IMR-90 (cell line): ENCODE results near the gene AQP12B. TPM values are rescaled to one million over a fixed set of nuclear protein-coding genes. Genes with fewer than 3 reads are reported as not detected.
"Not testable (repeated sequence)": the region's sequence is repeated elsewhere in the genome, so short reads cannot be mapped to it uniquely, and the experiment has no call there.

ENCODE experiments used
- ATAC-seq: fragments of 200-7000 bp; cut with Tn5 transposase; 2 replicates; pipeline ENCODE4 v1.9.1; 2020; ENCODE audit warnings: low read depth, mild to moderate bottlenecking, moderate library complexity
- BruUV-seq: library from RNA; stranded (reverse); fragments of 400-500 nt; replicated peaks from 2 replicates; lab custom pipeline; 2021; lab: Mats Ljungman, UMichigan
- CTCF ChIA-PET: fragments of 300-600 bp; formaldehyde crosslinking; extraction: SDS; loops from one replicate; lab custom pipeline; 2021; ENCODE audit warnings: antibody characterized with exemption; lab: Yijun Ruan, JAX
- POLR2A ChIA-PET: fragments of 300-600 bp; sonication (Branson Sonifier 250); formaldehyde crosslinking; loops from one replicate; lab custom pipeline; 2022; ENCODE audit warnings: antibody characterized with exemption; ENCODE audit not compliant: unreplicated experiment; lab: Charles Lee
- DNase-seq: peaks from one replicate; pipeline ENCODE4 v3.0.0; 2013
- H2AFZ ChIP-seq: replicated peaks from 2 replicates; pipeline ENCODE3; 2013; ENCODE audit warnings: low read length, mild to moderate bottlenecking; ENCODE audit not compliant: poor library complexity
- H2AK5ac ChIP-seq: 2 replicates; pipeline ENCODE4 v1.6.1; 2013; ENCODE audit warnings: low read depth, low read length, inconsistent platforms
- H2AK9ac ChIP-seq: replicated peaks from 2 replicates; pipeline ENCODE3; 2013; ENCODE audit warnings: mild to moderate bottlenecking, low read depth, low read length, moderate library complexity; ENCODE audit not compliant: poor library complexity
- H2BK120ac ChIP-seq: 2 replicates; pipeline ENCODE4 v1.6.1; 2013; ENCODE audit warnings: low read depth, low read length, inconsistent platforms
- H2BK15ac ChIP-seq: 3 replicates; pipeline ENCODE4 v1.6.1; 2013; ENCODE audit warnings: low read depth, low read length, inconsistent platforms
- H2BK20ac ChIP-seq: 2 replicates; pipeline ENCODE4 v1.6.1; 2013; ENCODE audit warnings: low read depth, mild to moderate bottlenecking, inconsistent platforms, low read length, moderate library complexity
- H2BK5ac ChIP-seq: 2 replicates; pipeline ENCODE4 v1.6.1; 2013; ENCODE audit warnings: mild to moderate bottlenecking, low read depth, low read length, inconsistent platforms; ENCODE audit not compliant: poor library complexity, severe bottlenecking
- H3K14ac ChIP-seq: replicated peaks from 2 replicates; pipeline ENCODE4 v1.6.1; 2013; ENCODE audit warnings: low read depth, low read length, inconsistent platforms
- H3K18ac ChIP-seq: 2 replicates; pipeline ENCODE4 v1.6.1; 2013; ENCODE audit warnings: low read depth, low read length, control low read depth
- H3K23ac ChIP-seq: 2 replicates; pipeline ENCODE4 v1.6.1; 2013; ENCODE audit warnings: low read depth, low read length, inconsistent platforms
- H3K27ac ChIP-seq: 2 replicates; pipeline ENCODE4 v1.5.1; 2013; ENCODE audit warnings: mild to moderate bottlenecking, control low read depth, low read length; ENCODE audit not compliant: insufficient read depth
- H3K27me3 ChIP-seq: 2 replicates; pipeline ENCODE4 v1.6.1; 2013; ENCODE audit warnings: low read length; ENCODE audit not compliant: control insufficient read depth, insufficient read depth
- H3K36me3 ChIP-seq: 2 replicates; pipeline ENCODE4 v1.6.1; 2013; ENCODE audit warnings: low read length, mixed read lengths; ENCODE audit not compliant: control insufficient read depth, insufficient read depth
- H3K4ac ChIP-seq: 2 replicates; pipeline ENCODE4 v1.6.1; 2013; ENCODE audit warnings: low read depth, low read length, inconsistent platforms
- H3K4me1 ChIP-seq: 2 replicates; pipeline ENCODE4 v1.6.1; 2013; ENCODE audit warnings: low read length, mixed read lengths; ENCODE audit not compliant: control insufficient read depth, insufficient read depth
- H3K4me2 ChIP-seq: 2 replicates; pipeline ENCODE4 v1.6.1; 2013; ENCODE audit warnings: low read depth, mild to moderate bottlenecking, control low read depth, low read length, moderate library complexity
- H3K4me3 ChIP-seq: 2 replicates; pipeline ENCODE4 v1.5.1; 2013; ENCODE audit warnings: low read depth, mild to moderate bottlenecking, control low read depth, low read length, moderate library complexity; ENCODE audit not compliant: insufficient read depth
- H3K56ac ChIP-seq: 2 replicates; pipeline ENCODE4 v1.6.1; 2013; ENCODE audit warnings: low read length, inconsistent platforms; ENCODE audit not compliant: insufficient read depth; ENCODE audit errors: extremely low read depth
- H3K79me1 ChIP-seq, 2 experiments: 2 replicates each; pipeline ENCODE4 v1.6.1; 2013; ENCODE audit warnings: low read length in 2 of 2, inconsistent platforms in 1 of 2, low read depth in 1 of 2
- H3K9ac ChIP-seq: 2 replicates; pipeline ENCODE4 v1.6.1; 2013; ENCODE audit warnings: low read depth, low read length, control low read depth
- H3K9me1 ChIP-seq: 2 replicates; pipeline ENCODE4 v1.6.1; 2013; ENCODE audit warnings: low read length, inconsistent platforms; ENCODE audit not compliant: insufficient read depth
- H3K9me3 ChIP-seq: 2 replicates; pipeline ENCODE4 v1.6.1; 2013; ENCODE audit warnings: low read length; ENCODE audit not compliant: control insufficient read depth, insufficient read depth
- H4K20me1 ChIP-seq: 2 replicates; pipeline ENCODE4 v1.6.1; 2013; ENCODE audit warnings: low read length, inconsistent platforms; ENCODE audit not compliant: insufficient read depth
- H4K5ac ChIP-seq: 2 replicates; pipeline ENCODE4 v1.6.1; 2013; ENCODE audit warnings: mild to moderate bottlenecking, low read depth, low read length, control low read depth
- H4K8ac ChIP-seq, 2 experiments: 2 replicates each; pipeline ENCODE4 v1.6.1; 2013; ENCODE audit warnings: low read depth in 2 of 2, low read length in 2 of 2, control low read depth in 1 of 2, inconsistent platforms in 1 of 2
- H4K91ac ChIP-seq: 2 replicates; pipeline ENCODE4 v1.6.1; 2013; ENCODE audit warnings: low read depth, low read length, inconsistent platforms; ENCODE audit not compliant: insufficient read depth
- WGBS, 2 experiments: methylation state at CpG; one replicate each; pipeline versions ENCODE4 v1.1.5 to v1.1.7; 2013; ENCODE audit warnings: missing lambda C conversion rate in 2 of 2; ENCODE audit not compliant: insufficient read length in 1 of 2; ENCODE audit errors: extremely low coverage in 2 of 2; 5-methylcytosine and 5-hydroxymethylcytosine counted together
- dilution Hi-C: fragments of 300-500 bp; cut with HindIII; formaldehyde crosslinking; loops from one replicate; pipeline ENCODE4 v1.14.3; 2018; ENCODE audit warnings: low sequenced_read_pairs; ENCODE audit not compliant: unreplicated experiment
- in situ Hi-C: fragments of 300-500 bp; cut with MboI; formaldehyde crosslinking; loops from 3 replicates; pipeline ENCODE4 v1.14.3; 2019; ENCODE audit warnings: low sequenced_read_pairs, inconsistent platforms, mixed read lengths
- intact Hi-C: fragments of 100-400 bp; cut with micrococcal nuclease; formaldehyde crosslinking; loops from 2 replicates; pipeline ENCODE4 v1.10.0; 2022
- polyA plus RNA-seq, 3 experiments: library from polyadenylated mRNA; depleted of rRNA; stranded (reverse); fragments of >200 nt; gene quantifications; 2 replicates each; pipeline ENCODE4 v1.2.3, GENCODE V29; 2012; ENCODE audit warnings: low replicate concordance in 1 of 3
- total RNA-seq: library from RNA; depleted of rRNA; stranded (reverse); fragments of >200 nt; gene quantifications from 2 replicates; pipeline ENCODE4 v1.2.3, GENCODE V29; 2012

The AQP12B gene
- total and polyA plus RNA-seq, 2 of the 4 experiments (the other 2 are of a cell fraction), result not detected

DNA sequence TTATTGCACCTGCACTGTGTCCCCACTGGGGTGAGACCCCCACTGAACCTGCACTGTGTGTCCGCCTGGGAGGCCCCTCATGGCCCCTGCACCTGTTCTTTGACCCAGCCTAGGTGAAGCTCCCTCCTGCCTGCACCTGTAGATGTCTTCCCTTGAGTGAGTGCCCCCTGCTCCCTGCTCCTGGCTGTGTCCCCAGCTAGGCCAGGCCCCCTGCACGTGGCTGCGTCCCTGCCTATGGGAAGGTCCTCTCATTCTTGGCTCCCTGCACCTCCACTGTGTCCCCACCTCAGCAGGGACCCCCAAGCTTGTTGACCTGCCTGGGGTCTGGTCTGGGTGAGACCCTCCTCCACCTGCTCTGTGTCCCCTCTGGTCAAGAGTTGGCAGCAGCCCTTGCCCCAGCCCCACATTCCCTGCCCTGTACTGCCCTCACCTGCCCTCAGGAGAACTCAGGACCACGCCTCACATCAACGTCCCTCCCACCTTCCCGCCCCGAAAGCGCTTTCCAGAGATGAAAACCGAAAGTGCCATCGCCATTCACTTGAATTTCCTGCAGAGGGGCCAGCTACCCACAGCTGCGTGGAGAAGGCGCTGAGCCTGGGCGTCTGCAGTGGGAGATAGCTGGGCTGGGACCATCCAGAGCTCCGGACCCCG is 769 bp upstream of the AQP12B start:
- H3K4me3 ChIP-seq, H4K20me1 ChIP-seq, H3K9ac ChIP-seq, BruUV-seq, H4K5ac ChIP-seq, H3K4ac ChIP-seq, H2AFZ ChIP-seq, H2BK120ac ChIP-seq, H3K4me1 ChIP-seq, ATAC-seq, dilution Hi-C loops, H2BK15ac ChIP-seq, H3K9me1 ChIP-seq, H3K27ac ChIP-seq, H3K9me3 ChIP-seq, H3K56ac ChIP-seq, in situ Hi-C loops, POLR2A ChIA-PET, H3K36me3 ChIP-seq, H2BK5ac ChIP-seq, H3K14ac ChIP-seq, H2AK9ac ChIP-seq, CTCF ChIA-PET, intact Hi-C loops, H3K23ac ChIP-seq, H2AK5ac ChIP-seq, H4K91ac ChIP-seq, H3K79me1 ChIP-seq, H3K18ac ChIP-seq, H4K8ac ChIP-seq, H3K4me2 ChIP-seq, DNase-seq, H2BK20ac ChIP-seq: not testable (repeated sequence)
- no CpG with 5 or more reads among the region's 15 CpGs for WGBS, 2 experiments
- H3K27me3 ChIP-seq, result peaks cover 25% of the 10 kb centered on the region

DNA sequence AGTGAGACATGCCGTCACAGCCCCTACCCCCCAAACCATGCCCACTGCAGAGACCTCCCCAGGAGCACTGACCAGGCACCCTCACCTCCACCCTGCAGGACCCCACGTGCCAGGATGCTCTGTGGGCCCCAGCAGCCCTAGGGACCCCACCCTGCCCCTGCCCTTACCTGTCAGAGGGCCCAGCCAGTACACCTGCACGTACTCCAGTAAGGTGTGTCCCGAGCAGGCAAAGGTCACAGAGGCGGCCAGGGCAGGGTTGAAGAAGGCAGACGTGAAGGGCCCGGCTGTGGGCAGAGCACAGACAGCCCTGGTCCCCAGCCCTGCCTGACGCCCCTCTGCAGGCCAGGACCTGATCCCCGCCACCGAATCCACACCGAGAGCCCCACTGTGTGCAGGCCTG is 2.5 kb downstream of the AQP12B start:
- H4K5ac ChIP-seq, POLR2A ChIA-PET, H3K14ac ChIP-seq, H3K79me1 ChIP-seq, H3K36me3 ChIP-seq, dilution Hi-C loops, H3K56ac ChIP-seq, H2AFZ ChIP-seq, H2BK20ac ChIP-seq, H3K4me2 ChIP-seq, H3K4me3 ChIP-seq, ATAC-seq, intact Hi-C loops, H4K8ac ChIP-seq, H3K27ac ChIP-seq, H3K4ac ChIP-seq, H2AK9ac ChIP-seq, DNase-seq, in situ Hi-C loops, H2AK5ac ChIP-seq, H2BK120ac ChIP-seq, H4K20me1 ChIP-seq, H3K9ac ChIP-seq, CTCF ChIA-PET, BruUV-seq, H4K91ac ChIP-seq, H3K9me1 ChIP-seq, H3K23ac ChIP-seq, H2BK5ac ChIP-seq, H3K18ac ChIP-seq, H3K27me3 ChIP-seq, H3K4me1 ChIP-seq, H2BK15ac ChIP-seq, H3K9me3 ChIP-seq: not testable (repeated sequence)
- no CpG with 5 or more reads among the region's 11 CpGs for WGBS, 2 experiments
